ENCODE measurements around the gene PDE6B. TPM values are rescaled to one million over a fixed set of nuclear protein-coding genes. Genes with fewer than 3 reads are reported as not detected.

PDE6B gene
- total RNA-seq, 1 experiment from 2014 or later, result not detected

DNA sequence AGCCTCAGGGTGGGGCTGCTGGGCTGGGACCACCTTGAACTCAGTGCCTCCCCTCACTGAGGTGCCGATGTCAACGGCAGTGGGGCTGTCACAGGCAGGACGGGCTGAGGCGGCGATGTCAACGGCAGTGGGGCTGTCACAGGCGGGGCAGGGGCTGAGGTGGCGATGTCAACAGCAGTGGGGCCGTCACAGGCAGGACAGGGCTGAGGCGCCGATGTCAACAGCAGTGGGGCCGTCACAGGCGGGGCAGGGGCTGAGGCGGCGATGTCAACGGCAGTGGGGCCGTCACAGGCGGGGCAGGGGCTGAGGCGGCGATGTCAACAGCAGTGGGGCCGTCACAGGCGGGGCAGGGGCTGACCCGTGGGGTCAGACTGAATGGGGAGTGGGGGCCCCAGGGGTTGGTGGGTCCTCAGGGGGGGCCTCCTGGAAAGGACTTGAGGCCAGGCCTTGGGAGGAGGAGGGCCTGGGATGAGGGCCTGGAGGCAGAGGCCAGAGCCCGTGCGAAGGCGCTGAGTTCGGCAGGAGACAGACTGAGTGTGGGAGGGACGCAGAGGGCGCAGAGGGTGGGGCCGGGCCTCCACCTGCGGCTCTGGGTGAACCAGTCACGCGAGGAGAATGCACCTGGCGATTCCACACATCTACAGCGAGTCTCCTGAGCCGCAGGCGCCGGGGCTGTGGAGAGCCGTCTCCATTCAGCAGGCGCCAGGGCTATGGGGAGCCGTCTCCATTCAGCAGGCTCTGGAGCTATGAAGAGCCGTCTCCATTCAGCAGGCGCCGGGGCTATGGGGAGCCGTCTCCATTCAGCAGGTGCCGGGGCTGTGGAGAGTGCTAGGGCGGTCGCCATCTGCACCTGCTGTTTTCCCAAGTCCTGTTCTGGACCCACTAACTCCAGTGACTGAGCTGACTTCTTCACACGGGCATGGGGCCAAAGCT, 25.8 kb downstream of the PDE6B start:
- Histone ChIP-seq H3K27me3 (replicated peaks; ENCODE audit: control insufficient read depth, insufficient read depth, low read length) (no peaks in the 10 kb centered on the region), H3K9me3 (no peaks in the 10 kb centered on the region), H3K36me3 (ENCODE audit: control insufficient read depth, insufficient read depth, low read length) (no peaks in the 10 kb centered on the region), H3K4me1 (no peaks in the 10 kb centered on the region), H3K4me3 (ENCODE audit: low read depth, low read length) (no peak overlapping the region)
- no peaks in the 10 kb centered on the region for H3K4me1 Mint-ChIP-seq (ENCODE audit: low read depth, unreplicated experiment)
- H3K27me3 Mint-ChIP-seq (ENCODE audit: insufficient read depth, unreplicated experiment), result no peaks in the 10 kb centered on the region
- H3K27ac Mint-ChIP-seq (ENCODE audit: unreplicated experiment), result no peak overlapping the region
- intact Hi-C loops (cut with micrococcal nuclease; ENCODE audit: unreplicated experiment), result no loop called here
- H3K4me3 Mint-ChIP-seq (ENCODE audit: unreplicated experiment), result no peak overlapping the region
- BruUV-seq (replicated peaks), result no TSS peak
- H3K36me3 Mint-ChIP-seq (ENCODE audit: insufficient read depth, unreplicated experiment), result no peaks in the 10 kb centered on the region
- DNase-seq, result no peak
- ChIA-PET POLR2A (no interaction called here), CTCF (no interaction called here)
- no peaks in the 10 kb centered on the region for H3K9me3 Mint-ChIP-seq (ENCODE audit: unreplicated experiment)
- TF ChIP-seq, protein P1, sequence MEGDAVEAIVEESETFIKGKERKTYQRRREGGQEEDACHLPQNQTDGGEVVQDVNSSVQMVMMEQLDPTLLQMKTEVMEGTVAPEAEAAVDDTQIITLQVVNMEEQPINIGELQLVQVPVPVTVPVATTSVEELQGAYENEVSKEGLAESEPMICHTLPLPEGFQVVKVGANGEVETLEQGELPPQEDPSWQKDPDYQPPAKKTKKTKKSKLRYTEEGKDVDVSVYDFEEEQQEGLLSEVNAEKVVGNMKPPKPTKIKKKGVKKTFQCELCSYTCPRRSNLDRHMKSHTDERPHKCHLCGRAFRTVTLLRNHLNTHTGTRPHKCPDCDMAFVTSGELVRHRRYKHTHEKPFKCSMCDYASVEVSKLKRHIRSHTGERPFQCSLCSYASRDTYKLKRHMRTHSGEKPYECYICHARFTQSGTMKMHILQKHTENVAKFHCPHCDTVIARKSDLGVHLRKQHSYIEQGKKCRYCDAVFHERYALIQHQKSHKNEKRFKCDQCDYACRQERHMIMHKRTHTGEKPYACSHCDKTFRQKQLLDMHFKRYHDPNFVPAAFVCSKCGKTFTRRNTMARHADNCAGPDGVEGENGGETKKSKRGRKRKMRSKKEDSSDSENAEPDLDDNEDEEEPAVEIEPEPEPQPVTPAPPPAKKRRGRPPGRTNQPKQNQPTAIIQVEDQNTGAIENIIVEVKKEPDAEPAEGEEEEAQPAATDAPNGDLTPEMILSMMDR (IDR thresholded peaks at IDR 0.05; ENCODE audit: insufficient read depth in 1 of 2, low read depth in 1 of 2, low read length in 1 of 2, severe bottlenecking in 1 of 2, unreplicated experiment in 1 of 2), result no peak

DNA sequence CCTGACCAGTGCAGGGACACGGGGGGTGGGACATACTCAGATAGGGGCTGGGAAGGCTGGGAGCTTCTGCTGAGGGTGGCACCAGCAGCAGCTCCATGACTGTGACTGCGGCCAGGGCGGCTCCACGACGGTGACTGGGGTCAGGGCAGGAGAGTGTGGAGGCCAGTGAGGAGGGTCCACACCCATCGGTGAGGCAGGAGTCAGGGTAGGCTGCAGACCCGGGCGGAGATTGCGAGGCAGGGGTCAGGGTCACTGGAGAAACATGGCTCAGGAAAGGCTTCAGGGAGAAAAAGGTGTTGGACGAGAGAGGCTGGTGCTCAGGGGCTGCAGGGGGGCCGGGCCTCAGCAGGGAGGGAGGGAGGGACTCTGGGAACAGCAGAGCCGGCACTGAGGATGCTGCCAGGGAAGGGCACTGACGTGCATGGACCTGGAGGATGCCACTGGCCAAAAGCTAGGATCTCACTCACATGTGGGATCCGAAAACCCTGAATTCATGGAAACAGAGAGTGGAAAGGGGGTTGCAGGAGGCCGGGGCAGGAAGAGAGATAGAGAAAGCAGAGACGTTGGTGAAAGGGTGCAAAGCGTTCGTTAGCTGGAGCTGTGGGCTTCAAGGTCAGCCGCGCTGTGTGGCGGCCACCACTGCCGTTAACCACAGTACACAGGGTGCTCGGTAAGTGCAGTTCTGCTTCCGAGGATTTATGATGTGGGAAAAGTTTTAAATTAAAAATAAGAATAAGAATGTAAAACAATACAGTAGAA, 26.7 kb downstream of the PDE6B start:
- Mint-ChIP-seq H3K9me3 (ENCODE audit: unreplicated experiment) (no peaks in the 10 kb centered on the region), H3K4me1 (ENCODE audit: low read depth, unreplicated experiment) (no peaks in the 10 kb centered on the region), H3K27ac (ENCODE audit: unreplicated experiment) (no peak overlapping the region), H3K27me3 (ENCODE audit: insufficient read depth, unreplicated experiment) (no peaks in the 10 kb centered on the region), H3K36me3 (ENCODE audit: insufficient read depth, unreplicated experiment) (no peaks in the 10 kb centered on the region), H3K4me3 (ENCODE audit: unreplicated experiment) (no peak overlapping the region)
- TF ChIP-seq, protein P1 (IDR thresholded peaks at IDR 0.05; ENCODE audit: insufficient read depth in 1 of 2, low read depth in 1 of 2, low read length in 1 of 2, severe bottlenecking in 1 of 2, unreplicated experiment in 1 of 2), result no peak
- ChIA-PET CTCF (no interaction called here), POLR2A (no interaction called here)
- no peaks in the 10 kb centered on the region for H3K27me3 ChIP-seq (replicated peaks; ENCODE audit: control insufficient read depth, insufficient read depth, low read length)
- intact Hi-C loops (cut with micrococcal nuclease; ENCODE audit: unreplicated experiment), result no loop called here
- DNase-seq, result no peak
- no peaks in the 10 kb centered on the region for H3K36me3 ChIP-seq (ENCODE audit: control insufficient read depth, insufficient read depth, low read length)
- no TSS peak for BruUV-seq (replicated peaks)
- no peak overlapping the region for H3K4me3 ChIP-seq (ENCODE audit: low read depth, low read length)
- no peaks in the 10 kb centered on the region for H3K4me1 ChIP-seq
- H3K9me3 ChIP-seq, result no peaks in the 10 kb centered on the region

DNA sequence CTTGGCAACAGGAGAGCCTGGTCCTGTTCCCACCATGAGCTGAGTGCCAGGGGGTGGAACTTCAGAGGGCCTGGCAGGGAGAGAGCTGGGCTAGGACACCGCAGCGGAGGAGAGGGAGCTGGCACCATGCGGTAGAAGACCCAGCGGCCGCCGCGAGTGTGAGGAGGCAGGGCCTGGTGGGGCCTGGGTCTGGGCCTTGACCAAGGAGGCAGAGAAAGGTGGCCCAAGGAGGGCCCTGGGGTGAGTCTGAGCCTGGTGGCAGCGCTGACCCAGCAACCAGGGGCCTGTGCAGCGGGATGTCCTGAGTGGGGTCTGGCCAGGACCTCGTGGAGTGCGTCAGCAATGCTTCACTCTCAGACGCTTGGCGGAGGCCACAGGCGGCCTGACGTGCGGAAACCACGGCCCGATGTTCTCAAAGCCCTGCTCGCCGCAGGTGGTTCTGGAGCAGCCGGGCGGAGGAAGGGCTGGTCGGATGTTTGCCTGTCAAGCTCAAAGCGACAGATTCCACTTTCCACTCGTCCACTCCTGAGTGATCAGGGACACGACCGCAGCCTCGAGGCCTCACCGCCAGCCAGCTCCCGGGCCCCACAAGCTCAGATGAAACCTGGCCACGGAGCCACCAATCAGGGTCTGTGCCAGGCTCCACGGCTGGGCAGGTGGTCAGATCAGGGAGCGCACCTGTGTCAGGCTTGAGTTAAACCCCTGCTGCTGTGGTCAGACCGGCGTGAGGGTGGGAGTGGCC, 27.9 kb downstream of the PDE6B start:
- Histone ChIP-seq H3K4me3 (ENCODE audit: low read depth, low read length) (no peak overlapping the region), H3K36me3 (ENCODE audit: control insufficient read depth, insufficient read depth, low read length) (no peaks in the 10 kb centered on the region), H3K27me3 (replicated peaks; ENCODE audit: control insufficient read depth, insufficient read depth, low read length) (no peaks in the 10 kb centered on the region), H3K9me3 (no peaks in the 10 kb centered on the region), H3K4me1 (no peaks in the 10 kb centered on the region)
- H3K36me3 Mint-ChIP-seq (ENCODE audit: insufficient read depth, unreplicated experiment), result no peaks in the 10 kb centered on the region
- no TSS peak for BruUV-seq (replicated peaks)
- TF ChIP-seq, protein P1 (IDR thresholded peaks at IDR 0.05; ENCODE audit: insufficient read depth in 1 of 2, low read depth in 1 of 2, low read length in 1 of 2, severe bottlenecking in 1 of 2, unreplicated experiment in 1 of 2), result no peak
- intact Hi-C loops (cut with micrococcal nuclease; ENCODE audit: unreplicated experiment), result no loop called here
- H3K4me1 Mint-ChIP-seq (ENCODE audit: low read depth, unreplicated experiment), result no peaks in the 10 kb centered on the region
- no peak overlapping the region for H3K27ac Mint-ChIP-seq (ENCODE audit: unreplicated experiment)
- POLR2A ChIA-PET, result no interaction called here
- no peak for DNase-seq
- no peaks in the 10 kb centered on the region for H3K27me3 Mint-ChIP-seq (ENCODE audit: insufficient read depth, unreplicated experiment)
- no peak overlapping the region for H3K4me3 Mint-ChIP-seq (ENCODE audit: unreplicated experiment)
- CTCF ChIA-PET, result no interaction called here
- H3K9me3 Mint-ChIP-seq (ENCODE audit: unreplicated experiment), result no peaks in the 10 kb centered on the region
